Caco-2 (cell line): Measurements from ENCODE around the gene NANOS3. TPM values are rescaled to one million over a fixed set of nuclear protein-coding genes. Genes with fewer than 3 reads are reported as not detected.

ENCODE experiments used
- BruUV-seq: library from RNA; stranded (reverse); fragments of 400-500 nt; replicated peaks from 2 replicates; lab custom pipeline; 2021; lab: Mats Ljungman, UMichigan
- CTCF ChIA-PET: fragments of 300-600 bp; sonication (Branson Sonifier 250); formaldehyde crosslinking; loops from one replicate; lab custom pipeline; 2022; ENCODE audit warnings: antibody characterized with exemption; lab: Charles Lee
- POLR2A ChIA-PET: fragments of 300-600 bp; sonication (Branson Sonifier 250); formaldehyde crosslinking; loops from one replicate; lab custom pipeline; 2022; ENCODE audit warnings: antibody characterized with exemption; lab: Charles Lee
- DNase-seq, 2 experiments: peaks; one replicate each; pipeline versions ENCODE4 v3.0.0 to v3.0.0-alpha.2; 2020 to 2022
- H3K27me3 ChIP-seq: replicated peaks from 2 replicates; pipeline ENCODE4 v1.6.0; 2011; ENCODE audit warnings: low read length; ENCODE audit not compliant: control insufficient read depth, insufficient read depth
- H3K36me3 ChIP-seq: 2 replicates; pipeline ENCODE4 v1.5.1; 2011; ENCODE audit warnings: low read length; ENCODE audit not compliant: control insufficient read depth, insufficient read depth
- H3K4me1 ChIP-seq: fragments of 250-450 bp; sonication (Bioruptor Pico); 2 replicates; pipeline ENCODE4 v1.5.1; 2020; ENCODE audit warnings: mild to moderate bottlenecking
- H3K4me3 ChIP-seq: 2 replicates; pipeline ENCODE4 v1.5.1; 2011; ENCODE audit warnings: low read depth, mild to moderate bottlenecking, control low read depth, low read length
- H3K9me3 ChIP-seq: fragments of 250-450 bp; sonication (Bioruptor Pico); 2 replicates; pipeline ENCODE4 v1.5.1; 2020; ENCODE audit warnings: mild to moderate bottlenecking, moderate library complexity
- H3K27ac Mint-ChIP-seq: one replicate; pipeline ENCODE4 v1.8.0; 2022; ENCODE audit warnings: mixed read lengths; ENCODE audit not compliant: unreplicated experiment
- H3K27me3 Mint-ChIP-seq: one replicate; pipeline ENCODE4 v1.8.0; 2022; ENCODE audit warnings: mixed read lengths; ENCODE audit not compliant: insufficient read depth, unreplicated experiment
- H3K36me3 Mint-ChIP-seq: one replicate; pipeline ENCODE4 v1.8.0; 2022; ENCODE audit warnings: mild to moderate bottlenecking, mixed read lengths; ENCODE audit not compliant: insufficient read depth, unreplicated experiment
- H3K4me1 Mint-ChIP-seq: one replicate; pipeline ENCODE4 v1.8.0; 2022; ENCODE audit warnings: low read depth, mixed read lengths; ENCODE audit not compliant: unreplicated experiment
- H3K4me3 Mint-ChIP-seq: one replicate; pipeline ENCODE4 v1.8.0; 2022; ENCODE audit warnings: mild to moderate bottlenecking, moderate library complexity, mixed read lengths; ENCODE audit not compliant: unreplicated experiment
- H3K9me3 Mint-ChIP-seq: one replicate; pipeline ENCODE4 v1.8.0; 2022; ENCODE audit warnings: mixed read lengths; ENCODE audit not compliant: unreplicated experiment
- intact Hi-C: fragments of 100-400 bp; cut with micrococcal nuclease; formaldehyde crosslinking; loops from one replicate; pipeline ENCODE4 v1.10.0; 2022; ENCODE audit not compliant: unreplicated experiment
- total RNA-seq: library from RNA; stranded (reverse); gene quantifications from 2 replicates; pipeline ENCODE4 v1.2.3, GENCODE V29; 2022
- TF ChIP-seq, protein P1 (sequence below), 2 experiments: fragments of 200-600 bp in 1 of 2; IDR thresholded peaks; 1 replicate in 1 of 2; 2 replicates in 1 of 2; pipeline versions ENCODE4 v1.5.1 to v1.8.0; 2011 to 2022; ENCODE audit warnings: antibody characterized with exemption in 1 of 2, control low read depth in 1 of 2, inconsistent platforms in 1 of 2, low read depth in 1 of 2, low read length in 1 of 2, mild to moderate bottlenecking in 1 of 2, moderate library complexity in 1 of 2; ENCODE audit not compliant: insufficient read depth in 1 of 2, severe bottlenecking in 1 of 2, unreplicated experiment in 1 of 2

Gene NANOS3
- total RNA-seq, 1 experiment from 2014 or later: not detected

- no peaks in the 10 kb centered on the region for H3K9me3 ChIP-seq
- H3K27me3 Mint-ChIP-seq: no peaks in the 10 kb centered on the region
- H3K4me1 ChIP-seq: peaks cover 2% of the 10 kb centered on the region
- no peak overlapping the region for H3K4me3 Mint-ChIP-seq
- no peak overlapping the region for H3K4me3 ChIP-seq
- H3K36me3 Mint-ChIP-seq: peaks cover 6% of the 10 kb centered on the region
- no TSS peak for BruUV-seq
- peaks cover 7% of the 10 kb centered on the region for H3K4me1 Mint-ChIP-seq
- TF ChIP-seq, protein P1, sequence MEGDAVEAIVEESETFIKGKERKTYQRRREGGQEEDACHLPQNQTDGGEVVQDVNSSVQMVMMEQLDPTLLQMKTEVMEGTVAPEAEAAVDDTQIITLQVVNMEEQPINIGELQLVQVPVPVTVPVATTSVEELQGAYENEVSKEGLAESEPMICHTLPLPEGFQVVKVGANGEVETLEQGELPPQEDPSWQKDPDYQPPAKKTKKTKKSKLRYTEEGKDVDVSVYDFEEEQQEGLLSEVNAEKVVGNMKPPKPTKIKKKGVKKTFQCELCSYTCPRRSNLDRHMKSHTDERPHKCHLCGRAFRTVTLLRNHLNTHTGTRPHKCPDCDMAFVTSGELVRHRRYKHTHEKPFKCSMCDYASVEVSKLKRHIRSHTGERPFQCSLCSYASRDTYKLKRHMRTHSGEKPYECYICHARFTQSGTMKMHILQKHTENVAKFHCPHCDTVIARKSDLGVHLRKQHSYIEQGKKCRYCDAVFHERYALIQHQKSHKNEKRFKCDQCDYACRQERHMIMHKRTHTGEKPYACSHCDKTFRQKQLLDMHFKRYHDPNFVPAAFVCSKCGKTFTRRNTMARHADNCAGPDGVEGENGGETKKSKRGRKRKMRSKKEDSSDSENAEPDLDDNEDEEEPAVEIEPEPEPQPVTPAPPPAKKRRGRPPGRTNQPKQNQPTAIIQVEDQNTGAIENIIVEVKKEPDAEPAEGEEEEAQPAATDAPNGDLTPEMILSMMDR (IDR thresholded peaks at IDR 0.05; ENCODE audit: insufficient read depth in 1 of 2, low read depth in 1 of 2, low read length in 1 of 2, severe bottlenecking in 1 of 2, unreplicated experiment in 1 of 2): no peak
- H3K27ac Mint-ChIP-seq: no peak overlapping the region
- no peaks in the 10 kb centered on the region for H3K27me3 ChIP-seq
- no peak for DNase-seq
- intact Hi-C loops: no loop called here
- H3K9me3 Mint-ChIP-seq: no peaks in the 10 kb centered on the region
- H3K36me3 ChIP-seq: no peaks in the 10 kb centered on the region
- CTCF ChIA-PET: no interaction called here
- POLR2A ChIA-PET: interaction anchor here (0.6 kb wide), 1 partner anchor 103 kb away, joined by 4 read pairs; no protein-coding TSS in a partner anchor
Observed at GRCh38 chr19:13887018-13887436, 10.1 kb downstream of the NANOS3 start.

DNA sequence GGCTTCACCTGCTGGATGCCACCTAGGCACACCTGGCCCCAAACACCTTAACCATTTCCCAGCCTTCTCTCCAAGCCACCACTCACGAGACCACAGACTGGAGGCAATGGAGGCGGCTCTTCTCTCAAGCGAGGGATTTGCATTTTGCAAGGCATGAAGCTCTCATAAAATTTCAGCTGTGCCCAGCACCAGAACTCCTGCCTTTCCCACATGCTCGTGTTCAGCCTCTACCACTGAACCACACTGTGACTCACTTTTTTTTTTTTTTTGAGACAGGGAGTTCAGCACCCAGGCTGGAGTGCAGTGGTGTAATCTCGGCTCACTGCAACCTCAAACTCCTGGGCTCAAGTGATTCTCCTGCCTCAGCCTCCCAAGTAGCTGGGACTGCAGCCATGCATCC lies 10.6 kb downstream of the NANOS3 start:
- Histone ChIP-seq H3K36me3 (no peaks in the 10 kb centered on the region), H3K4me3 (no peak overlapping the region), H3K27me3 (no peaks in the 10 kb centered on the region), H3K9me3 (no peaks in the 10 kb centered on the region), H3K4me1 (peaks cover 7% of the 10 kb centered on the region)
- ChIA-PET POLR2A (no interaction called here), CTCF (no interaction called here)
- Mint-ChIP-seq H3K4me3 (no peak overlapping the region), H3K36me3 (peaks cover 6% of the 10 kb centered on the region), H3K9me3 (no peaks in the 10 kb centered on the region), H3K4me1 (peaks cover 9% of the 10 kb centered on the region), H3K27me3 (no peaks in the 10 kb centered on the region), H3K27ac (no peak overlapping the region)
- BruUV-seq: no TSS peak
- intact Hi-C loops: no loop called here
- TF ChIP-seq, protein P1 (IDR thresholded peaks at IDR 0.05; ENCODE audit: insufficient read depth in 1 of 2, low read depth in 1 of 2, low read length in 1 of 2, severe bottlenecking in 1 of 2, unreplicated experiment in 1 of 2): no peak
- DNase-seq: no peak

- H3K27me3 Mint-ChIP-seq: no peaks in the 10 kb centered on the region
- TF ChIP-seq, protein P1 (IDR thresholded peaks at IDR 0.05; ENCODE audit: insufficient read depth in 1 of 2, low read depth in 1 of 2, low read length in 1 of 2, severe bottlenecking in 1 of 2, unreplicated experiment in 1 of 2): no peak
- no peak overlapping the region for H3K27ac Mint-ChIP-seq
- peaks cover 6% of the 10 kb centered on the region for H3K36me3 Mint-ChIP-seq
- Histone ChIP-seq H3K4me3 (no peak overlapping the region), H3K4me1 (peaks cover 14% of the 10 kb centered on the region), H3K9me3 (no peaks in the 10 kb centered on the region), H3K27me3 (no peaks in the 10 kb centered on the region), H3K36me3 (no peaks in the 10 kb centered on the region)
- DNase-seq: no peak
- H3K4me1 Mint-ChIP-seq: peaks cover 14% of the 10 kb centered on the region
- H3K4me3 Mint-ChIP-seq: no peak overlapping the region
- ChIA-PET CTCF (no interaction called here), POLR2A (no interaction called here)
- intact Hi-C loops: no loop called here
- no TSS peak for BruUV-seq
- H3K9me3 Mint-ChIP-seq: no peaks in the 10 kb centered on the region
Observed at GRCh38 chr19:13888281-13888680, 11.3 kb downstream of the NANOS3 start.
